GM21528 (cell line): ENCODE measurements around the gene SIN3A.
"Not testable (repeated sequence)": the region's sequence is repeated elsewhere in the genome, so short reads cannot be mapped to it uniquely, and the experiment has no call there.

Source experiments
- ATAC-seq: cut with Tn5 transposase; IDR thresholded peaks from one replicate; pipeline ENCODE4 v1.9.1; 2021; ENCODE audit warnings: mild to moderate bottlenecking, moderate library complexity; ENCODE audit not compliant: unreplicated experiment, low FRiP score

Gene SIN3A

GRCh38 chr15:75358771-75359536 is 92.5 kb downstream of the SIN3A start:
- ATAC-seq, result no peak

- ATAC-seq, result no peak
These were observed 93.4 kb downstream of the SIN3A start for GRCh38 chr15:75357976-75358673.

GRCh38 chr15:75356517-75356916 is 95.0 kb downstream of the SIN3A start:
- no peak for ATAC-seq

DNA sequence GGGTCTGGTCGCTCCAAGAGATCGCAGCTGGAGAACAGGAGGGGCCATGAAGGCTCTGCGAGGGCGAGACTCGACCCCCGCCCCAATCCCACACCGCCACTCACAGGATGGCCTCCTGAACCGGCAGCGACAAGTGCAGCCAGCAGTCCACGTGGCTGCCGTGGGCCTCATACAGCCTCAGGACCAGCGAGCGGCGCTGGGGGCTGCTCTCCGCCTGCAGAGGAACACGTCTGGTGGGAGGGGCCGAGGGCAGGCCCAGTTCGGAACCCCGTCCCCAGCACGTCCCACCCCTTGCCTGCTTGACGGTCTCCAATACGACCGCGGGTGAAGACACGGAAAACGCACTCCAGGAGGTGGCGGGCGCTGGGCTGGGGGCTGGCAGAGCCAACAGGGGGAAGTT is 95.5 kb downstream of the SIN3A start:
- ATAC-seq, result no peak

DNA sequence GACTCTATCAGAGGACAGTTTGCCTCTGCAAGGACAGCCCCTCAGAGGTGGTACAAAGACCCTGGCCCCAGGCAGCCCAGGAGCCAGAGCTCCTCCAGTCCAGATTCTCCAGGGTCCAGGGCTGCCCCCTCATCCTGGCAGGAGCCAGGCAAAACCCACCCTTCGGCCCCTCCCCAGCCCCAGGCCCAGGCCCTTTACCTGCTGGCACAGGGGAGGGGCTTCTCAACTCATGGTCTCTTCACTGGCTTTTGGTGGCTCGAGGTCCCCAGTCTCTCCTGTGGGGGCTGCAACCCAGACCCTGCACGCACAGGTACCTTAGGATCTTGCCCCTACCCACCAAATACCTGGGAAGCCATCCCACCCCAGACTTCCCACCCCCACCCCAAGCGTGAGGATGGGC is 96.1 kb downstream of the SIN3A start:
- ATAC-seq, result no peak

DNA sequence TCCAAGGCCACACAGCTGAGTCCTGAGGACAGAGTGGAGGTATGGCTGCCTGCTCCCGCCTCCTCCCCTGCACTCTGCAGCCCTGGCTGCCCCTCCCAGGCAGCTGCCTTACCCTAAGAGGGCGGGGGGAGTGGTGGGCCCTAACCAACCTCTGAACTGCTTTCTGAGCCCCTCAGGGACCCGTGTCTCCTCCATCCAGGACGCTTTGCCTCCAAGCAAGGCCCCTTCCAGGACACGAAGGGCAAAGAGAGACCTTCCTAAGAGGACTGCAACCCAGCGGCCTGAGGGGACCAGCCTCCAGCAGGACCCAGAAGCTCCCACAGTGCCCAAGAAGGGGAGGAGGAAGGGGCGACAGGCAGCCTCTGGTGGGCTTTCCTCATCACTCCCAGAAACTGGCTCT is 97.0 kb downstream of the SIN3A start:
- no peak for ATAC-seq

DNA sequence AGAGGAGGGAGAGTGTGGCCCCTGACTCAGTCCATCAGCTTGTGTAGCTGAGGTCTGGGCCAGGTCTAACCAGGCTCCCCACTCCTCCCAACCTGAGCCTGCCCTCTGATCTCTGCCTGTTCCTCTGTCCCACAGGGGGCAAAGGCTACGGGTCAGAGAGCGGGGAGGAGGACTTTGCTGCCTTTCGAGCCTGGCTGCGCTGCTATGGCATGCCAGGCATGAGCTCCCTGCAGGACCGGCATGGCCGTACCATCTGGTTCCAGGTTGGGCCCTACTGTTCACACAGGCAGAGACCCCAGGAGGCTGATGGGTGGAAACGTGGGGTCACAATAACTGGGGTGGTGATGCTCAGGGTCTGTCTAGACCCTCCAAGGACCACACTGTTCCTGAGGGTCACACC is 97.9 kb downstream of the SIN3A start:
- no peak for ATAC-seq

GRCh38 chr15:75352186-75353080 is 99.1 kb downstream of the SIN3A start:
- ATAC-seq, result no peak

DNA sequence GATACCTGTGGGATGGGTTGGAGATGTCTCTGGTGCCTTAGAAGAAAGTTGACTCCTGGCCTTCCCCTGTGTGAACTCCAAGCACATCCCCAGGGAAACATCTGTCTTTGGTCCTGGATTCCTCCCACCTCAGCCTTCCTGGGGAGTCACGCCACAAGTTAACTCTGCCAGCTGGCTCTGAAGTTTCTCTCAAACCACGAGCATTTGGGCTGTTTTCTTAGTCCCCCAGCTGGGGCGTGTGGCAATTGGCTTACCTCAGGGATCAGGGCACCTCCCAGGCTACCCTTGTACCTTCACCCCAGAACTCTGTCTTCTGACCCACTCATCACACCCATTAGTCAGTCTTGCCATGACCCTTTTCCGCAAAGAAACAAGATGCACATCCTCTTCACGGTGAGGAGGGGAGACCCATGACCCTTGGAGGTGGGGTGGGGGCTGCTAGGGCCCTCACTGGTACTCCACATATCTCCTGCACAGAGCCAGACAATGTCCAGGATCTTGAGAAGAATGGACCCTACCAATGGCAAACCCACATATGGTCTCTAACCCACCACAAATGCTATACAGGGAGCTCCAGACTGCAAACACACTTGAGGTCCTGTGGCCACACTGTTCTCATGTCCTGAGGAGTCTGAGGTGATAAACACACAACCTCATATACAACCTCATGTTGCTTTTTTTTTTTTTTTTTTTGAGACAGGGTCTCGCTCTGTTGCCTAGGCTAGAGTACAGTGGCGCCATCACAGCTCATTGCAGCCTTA is 100.7 kb downstream of the SIN3A start:
- no peak for ATAC-seq

DNA sequence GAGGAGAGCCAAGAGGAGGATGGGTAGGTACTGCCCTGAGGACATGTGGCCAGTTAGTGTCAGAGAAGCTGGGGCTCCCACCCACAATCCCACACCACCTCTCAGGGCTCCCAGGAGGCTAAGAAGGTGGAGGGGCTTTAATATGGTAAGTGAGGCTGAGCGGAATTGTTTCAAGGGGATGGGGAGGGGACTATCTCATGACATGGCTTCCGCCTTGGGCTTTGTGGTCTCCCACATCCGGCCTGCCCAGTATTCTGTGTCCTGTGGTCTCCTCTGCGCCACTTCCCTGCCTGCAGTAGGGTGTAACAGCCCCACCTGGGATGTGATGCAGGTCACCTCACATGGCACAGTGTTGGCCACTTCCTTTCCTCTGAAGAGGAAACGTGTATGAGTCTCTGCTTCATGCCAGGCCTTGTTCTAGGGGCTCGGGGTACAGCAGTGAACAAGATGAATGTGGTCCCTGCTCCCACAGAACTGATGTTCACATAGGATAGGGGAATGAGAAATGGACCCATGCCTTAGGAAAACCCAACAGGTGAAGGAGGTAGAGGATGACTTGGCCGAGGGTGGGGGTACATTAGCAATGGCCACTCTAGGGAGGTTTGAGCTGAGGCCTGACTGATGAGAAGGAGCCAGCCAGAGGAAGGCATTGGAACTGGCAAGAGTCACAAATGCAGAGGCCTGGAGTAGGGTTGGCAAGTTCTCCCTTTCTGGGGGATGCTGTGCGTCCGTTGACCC is 101.5 kb downstream of the SIN3A start:
- ATAC-seq, result no peak

DNA sequence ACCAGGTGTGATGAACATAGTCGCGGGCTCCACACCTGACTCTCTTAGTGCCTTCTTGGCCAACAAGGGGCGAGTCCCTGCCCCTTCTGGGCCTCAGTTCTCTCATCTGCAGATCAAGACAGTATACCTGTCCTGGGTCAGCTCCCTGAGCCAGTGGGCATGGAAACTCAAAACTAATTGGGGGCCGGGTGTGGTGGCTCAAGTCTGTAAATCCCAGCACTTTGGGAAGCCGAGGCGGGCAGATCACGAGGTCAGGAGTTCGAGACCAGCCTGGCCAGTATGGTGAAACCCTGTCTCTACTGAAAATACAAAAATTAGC is 102.2 kb downstream of the SIN3A start:
- not testable (repeated sequence) for ATAC-seq

GRCh38 chr15:75348562-75349350 is 102.7 kb downstream of the SIN3A start:
- ATAC-seq, result no peak

- no peak for ATAC-seq
These were observed 103.4 kb downstream of the SIN3A start for GRCh38 chr15:75348034-75348561.

- no peak for ATAC-seq
These were observed 104.1 kb downstream of the SIN3A start for GRCh38 chr15:75347222-75348033.

DNA sequence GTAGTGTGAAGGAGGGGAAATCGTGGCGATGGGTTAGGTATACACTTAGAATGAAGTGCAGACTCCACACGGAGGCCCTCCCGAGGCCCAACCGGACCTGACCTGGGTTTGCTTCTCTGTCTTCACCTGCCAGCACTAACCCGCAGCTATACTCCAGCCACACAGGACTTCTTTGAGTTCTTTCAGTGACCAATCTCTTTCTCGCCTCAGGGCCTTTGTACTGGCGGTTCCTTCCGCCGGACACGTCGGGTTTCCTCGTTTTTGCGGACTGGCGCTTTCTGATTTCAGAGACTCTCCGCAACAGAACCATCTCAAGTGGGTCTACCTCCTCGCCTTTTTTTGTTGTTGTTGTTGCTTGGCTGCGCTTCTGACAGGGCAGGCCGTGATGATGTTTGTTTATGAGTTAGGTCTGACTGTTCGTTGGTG is 104.7 kb downstream of the SIN3A start, which contains the start of gene NEIL1:
Gene NEIL1 (plus strand): TSS at position 244 of the 426 bp plus-strand sequence. CDS start 1,867 bp downstream, outside the sequence.
- ATAC-seq, result no peak

- ATAC-seq, result not testable (repeated sequence)
These were observed 107.5 kb downstream of the SIN3A start for GRCh38 chr15:75343953-75344352.

GRCh38 chr15:75342221-75342620 is 109.3 kb downstream of the SIN3A start:
- no peak for ATAC-seq
